Amniotic epithelial cell (primary cell): ENCODE results near the gene ZNF215.
A peak's percentile ranks its signal among the peaks of the same experiment; 100 is the strongest.
"Not testable (repeated sequence)": the region's sequence is repeated elsewhere in the genome, so short reads cannot be mapped to it uniquely, and the experiment has no call there.

Source experiments
- DNase-seq: peaks from one replicate; pipeline ENCODE4 v3.0.0-alpha.2; 2010; ENCODE audit warnings: low read depth

The ZNF215 gene

DNA sequence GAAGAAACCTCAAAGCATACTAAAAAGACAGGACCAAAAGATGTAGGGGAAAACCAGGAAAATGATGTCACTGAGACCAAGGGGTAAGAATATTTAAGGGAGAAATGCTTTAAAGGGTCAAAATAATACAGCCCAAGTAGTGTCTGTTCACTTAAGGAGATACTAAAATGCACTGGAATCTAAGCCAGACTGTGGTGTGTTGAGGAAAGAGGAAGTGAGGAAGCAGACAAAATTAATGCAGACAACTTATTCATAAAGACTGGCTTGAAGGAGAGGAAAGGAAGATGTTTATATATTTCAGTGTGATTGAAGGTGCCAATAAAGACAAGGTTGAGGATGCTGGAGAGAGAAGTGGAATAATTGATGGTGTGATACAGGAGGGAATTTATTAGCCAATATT lies 15.7 kb downstream of the ZNF215 start:
- DNase-seq = no peak

GRCh38 chr11:6943131-6943530 lies 16.9 kb downstream of the ZNF215 start:
- DNase-seq = peak; percentile 3

- not testable (repeated sequence) for DNase-seq
Observed at GRCh38 chr11:6954248-6954647, 28.0 kb downstream of the ZNF215 start.

DNA sequence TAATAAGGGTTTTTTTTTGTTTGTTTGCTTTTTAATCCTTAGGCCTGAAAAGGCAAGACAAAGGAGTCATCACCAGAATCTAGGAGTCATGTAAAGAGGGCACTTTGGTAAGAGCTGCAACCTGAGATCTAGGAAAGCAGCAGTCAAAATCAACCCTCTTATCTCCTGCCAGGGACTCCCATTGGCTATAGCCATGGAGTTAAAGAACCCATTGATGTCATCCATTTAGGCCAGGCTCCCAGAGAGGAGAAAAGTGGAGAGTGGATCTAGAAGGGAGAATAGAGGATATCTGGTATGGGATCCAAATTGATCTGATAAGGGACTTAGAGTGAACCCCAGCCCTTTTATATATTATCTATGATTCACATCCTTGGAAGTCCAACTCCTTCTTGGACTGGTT lies 35.9 kb downstream of the ZNF215 start:
- no peak for DNase-seq

- DNase-seq = no peak
Observed at GRCh38 chr11:6962673-6963072, 36.4 kb downstream of the ZNF215 start.

- DNase-seq = peak; percentile 46
Observed at GRCh38 chr11:6968816-6969215, 42.6 kb downstream of the ZNF215 start.

GRCh38 chr11:6969854-6970253 lies 43.6 kb downstream of the ZNF215 start:
- peak; percentile 13 for DNase-seq

GRCh38 chr11:6979365-6979764 lies 53.1 kb downstream of the ZNF215 start:
- peak; percentile 12 for DNase-seq

GRCh38 chr11:6986487-6986886 lies 60.3 kb downstream of the ZNF215 start:
- no peak for DNase-seq

GRCh38 chr11:6988506-6988905 lies 62.3 kb downstream of the ZNF215 start:
- no peak for DNase-seq

DNA sequence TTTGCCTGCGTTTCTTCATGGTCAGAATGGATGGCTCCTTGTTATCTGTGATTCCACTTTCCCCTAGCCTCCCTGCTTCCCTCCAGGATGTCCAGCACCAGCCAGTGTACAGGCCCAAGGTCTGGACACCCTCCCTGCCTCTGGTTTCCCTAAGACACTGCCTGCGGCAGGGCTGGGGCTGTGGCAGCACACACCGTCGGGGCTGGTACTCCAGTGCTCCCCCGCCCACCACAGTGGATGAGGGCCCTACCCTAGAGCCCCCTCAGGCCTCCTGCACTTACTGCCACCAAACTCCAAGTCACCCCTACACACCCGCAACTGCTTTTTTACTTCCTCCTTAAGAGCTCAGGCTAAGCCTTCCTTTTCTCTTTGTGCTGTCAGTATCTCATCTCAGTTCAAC lies 65.0 kb downstream of the ZNF215 start:
- no peak for DNase-seq

DNA sequence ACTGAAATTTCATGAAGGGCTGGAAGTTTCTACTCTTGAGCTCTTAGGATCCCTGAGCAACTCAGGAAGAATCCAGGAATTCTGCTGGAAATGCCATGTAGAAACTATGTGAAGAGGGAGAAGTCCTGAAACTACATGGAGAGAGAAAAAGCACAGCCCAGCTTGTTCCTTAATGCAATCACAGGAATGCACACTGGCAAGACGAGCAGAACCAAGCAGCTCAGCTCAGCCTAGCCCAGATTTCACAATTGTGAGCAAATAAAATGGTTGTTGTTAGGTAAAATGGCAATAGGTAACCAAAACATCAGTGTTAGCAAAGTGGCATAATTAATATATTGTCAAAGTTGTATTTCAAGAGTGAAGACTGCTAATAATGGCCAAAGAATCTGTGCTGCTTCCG lies 65.8 kb downstream of the ZNF215 start:
- peak; percentile 8 for DNase-seq

DNA sequence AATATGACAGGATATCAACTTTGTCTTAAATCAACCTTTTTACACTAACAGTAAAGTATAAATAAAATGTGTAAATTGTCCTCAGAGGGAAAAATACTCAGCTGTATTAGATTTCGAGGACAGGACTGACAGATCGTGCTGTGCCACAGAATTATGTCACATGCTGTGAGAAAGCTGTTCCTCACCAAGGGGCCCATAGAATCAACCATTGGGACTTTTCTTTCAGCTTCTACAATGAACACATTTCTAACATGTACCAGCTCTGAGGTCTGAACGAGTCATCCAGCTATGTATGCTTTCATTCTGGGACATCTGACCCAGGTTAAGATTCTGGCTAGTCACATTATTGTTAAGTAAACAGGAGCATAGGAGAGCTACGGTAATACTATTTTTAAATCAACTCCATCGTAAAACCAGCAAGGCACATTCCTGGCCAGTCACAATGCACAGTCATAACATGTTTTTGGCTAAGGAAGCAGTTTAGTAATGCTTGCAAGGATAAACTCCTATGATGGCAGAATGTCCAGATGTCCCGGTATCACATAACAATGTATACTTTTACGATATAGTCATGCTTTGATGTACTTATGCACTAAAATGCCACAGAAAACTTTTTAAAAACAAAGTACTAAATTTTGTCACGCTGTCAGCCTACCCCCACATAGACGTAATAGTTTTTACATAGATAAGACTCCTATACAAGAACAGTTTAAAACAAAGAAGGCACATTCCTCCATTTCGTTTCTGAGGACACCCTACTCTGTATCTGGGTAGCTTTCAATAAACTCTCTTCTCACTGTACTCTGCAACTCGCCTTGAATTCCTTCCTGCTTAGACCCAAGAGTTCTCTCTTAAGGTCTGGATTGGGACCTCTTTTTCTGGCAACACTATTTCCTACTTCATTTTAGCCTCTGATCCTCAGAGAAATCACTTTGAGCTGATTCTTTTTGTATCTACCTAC lies 66.5 kb downstream of the ZNF215 start:
- DNase-seq = peak; percentile 49

DNA sequence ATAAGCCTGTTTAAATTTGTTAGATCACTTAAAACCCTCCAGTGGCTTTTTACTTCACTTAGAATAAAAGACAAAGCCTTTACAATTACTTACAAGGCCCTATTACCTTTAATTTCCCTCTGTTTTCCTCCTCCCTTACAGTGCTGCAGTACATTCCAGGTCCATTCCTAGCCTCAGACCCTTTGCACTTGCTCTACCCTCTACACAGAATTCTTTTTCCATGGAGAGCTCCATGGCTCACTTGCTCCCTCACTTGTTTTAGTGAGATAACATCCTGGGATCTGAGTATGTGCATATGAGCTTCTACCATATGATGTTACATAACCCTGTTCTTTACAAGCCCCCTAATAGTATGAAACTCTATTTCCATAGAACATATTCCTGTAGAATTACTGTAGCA lies 69.5 kb downstream of the ZNF215 start:
- DNase-seq = no peak

DNA sequence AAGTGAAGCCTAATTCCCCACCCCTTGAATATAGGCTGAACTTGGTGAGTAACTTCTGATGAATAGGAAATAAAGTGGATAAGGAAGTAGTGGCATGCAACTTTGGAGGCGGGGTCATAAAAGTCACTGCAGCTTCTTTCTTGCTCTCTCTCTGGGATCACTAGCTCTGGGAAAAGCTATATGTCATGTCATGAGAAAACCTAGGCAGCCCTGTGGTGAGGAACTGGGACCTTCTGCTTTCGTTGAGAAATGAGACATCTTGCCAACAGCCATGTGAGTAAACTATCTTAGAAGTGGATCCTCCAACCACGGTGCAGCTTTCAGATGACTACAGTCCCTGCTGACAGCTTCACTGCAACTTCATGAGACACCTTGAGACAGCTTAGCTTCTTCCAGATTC lies 78.3 kb downstream of the ZNF215 start:
- peak; percentile 24 for DNase-seq
